Naive B cell (primary cell): ENCODE data around the gene CHMP1A. TPM values are rescaled to one million over a fixed set of nuclear protein-coding genes. Genes with fewer than 3 reads are reported as not detected.

Source experiments
- ATAC-seq, 2 donors: fragments of 150-1000 bp; cut with Tn5 transposase; 2 replicates each; pipeline ENCODE4 v1.10.0; 2021; ENCODE audit warnings: low read depth in 2 of 2, mild to moderate bottlenecking in 2 of 2, moderate library complexity in 2 of 2
- DNase-seq: peaks from one replicate; pipeline ENCODE4 v3.0.0; 2022
- H3K27ac Mint-ChIP-seq, 6 donors: one replicate each; pipeline ENCODE4 v1.8.0; 2020 to 2022; ENCODE audit warnings: mild to moderate bottlenecking in 6 of 6, mixed read lengths in 6 of 6, moderate library complexity in 5 of 6, inconsistent platforms in 2 of 6
- H3K27me3 Mint-ChIP-seq, 3 donors: one replicate each; pipeline ENCODE4 v1.8.0; 2021 to 2022; ENCODE audit warnings: mixed read lengths in 3 of 3, mild to moderate bottlenecking in 1 of 3
- H3K36me3 Mint-ChIP-seq, 2 donors: one replicate each; pipeline ENCODE4 v1.8.0; 2020 to 2022; ENCODE audit warnings: mixed read lengths in 2 of 2, inconsistent platforms in 1 of 2, mild to moderate bottlenecking in 1 of 2
- H3K4me1 Mint-ChIP-seq, 3 donors: one replicate each; pipeline ENCODE4 v1.8.0; 2020 to 2022; ENCODE audit warnings: mixed read lengths in 3 of 3, inconsistent platforms in 1 of 3, mild to moderate bottlenecking in 1 of 3, moderate library complexity in 1 of 3
- H3K4me3 Mint-ChIP-seq, 8 donors: one replicate each; pipeline ENCODE4 v1.8.0; 2020 to 2022; ENCODE audit warnings: mild to moderate bottlenecking in 8 of 8, mixed read lengths in 8 of 8, moderate library complexity in 8 of 8, inconsistent platforms in 2 of 8
- H3K9me3 Mint-ChIP-seq, 7 donors: one replicate each; pipeline ENCODE4 v1.8.0; 2020 to 2022; ENCODE audit warnings: mixed read lengths in 7 of 7, mild to moderate bottlenecking in 5 of 7, inconsistent platforms in 2 of 7, moderate library complexity in 1 of 7
- polyA plus RNA-seq, 6 donors: library from polyadenylated mRNA; unstranded; fragments of 300-500 nt; fragmentation: Illumina TruSeq; gene quantifications; one replicate each; pipeline ENCODE4 v1.2.3, GENCODE V29; 2021; ENCODE audit warnings: low read depth in 6 of 6

Gene CHMP1A
- polyA plus RNA-seq, 6 donors from 2014 or later, result 63.0 to 91.4 (median 73.5) TPM

GRCh38 chr16:89661215-89661614 is 3.7 kb upstream of the CHMP1A start:
- H3K4me3 Mint-ChIP-seq, result peak overlapping the region in 2 of 8 donors; percentile 48 to 71
- peak overlapping the region in 1 of 6 donors; percentile 50 for H3K27ac Mint-ChIP-seq
- DNase-seq (no peak), ATAC-seq (no peak)
- H3K36me3 Mint-ChIP-seq, result peaks cover 0 to 6% of the 10 kb centered on the region in 2 donors
- peaks cover 13 to 16% (median 15%) of the 10 kb centered on the region in 3 donors for H3K4me1 Mint-ChIP-seq
- no peaks in the 10 kb centered on the region for H3K27me3 Mint-ChIP-seq
- no peaks in the 10 kb centered on the region for H3K9me3 Mint-ChIP-seq

- ATAC-seq, result no peak
- peak overlapping the region in 1 of 6 donors; percentile 80 for H3K27ac Mint-ChIP-seq
These were observed 2.6 kb upstream of the CHMP1A start for GRCh38 chr16:89660146-89660545.

GRCh38 chr16:89658221-89658879 is 842 bp upstream of the CHMP1A start:
- peaks cover 0 to 6% of the 10 kb centered on the region in 2 donors for H3K36me3 Mint-ChIP-seq
- H3K4me3 Mint-ChIP-seq, result peak overlapping the region; percentile 82 to 93 (median 89)
- H3K9me3 Mint-ChIP-seq, result no peaks in the 10 kb centered on the region
- DNase-seq, result no peak
- H3K27me3 Mint-ChIP-seq, result no peaks in the 10 kb centered on the region
- H3K4me1 Mint-ChIP-seq, result peaks cover 16 to 34% (median 28%) of the 10 kb centered on the region in 3 donors
- peak overlapping the region; percentile 59 to 97 (median 90) for H3K27ac Mint-ChIP-seq
- no peak for ATAC-seq

More at GRCh38 chr16:89660146-89660545, 2.6 kb upstream of the CHMP1A start:
- Mint-ChIP-seq H3K36me3 (peaks cover 0 to 6% of the 10 kb centered on the region in 2 donors), H3K27me3 (no peaks in the 10 kb centered on the region), H3K4me1 (peaks cover 16 to 26% (median 24%) of the 10 kb centered on the region in 3 donors), H3K4me3 (peak overlapping the region in 3 of 8 donors; percentile 25 to 73 (median 60)), H3K9me3 (no peaks in the 10 kb centered on the region)
- no peak for DNase-seq

- H3K4me1 Mint-ChIP-seq, result peaks cover 16 to 34% (median 28%) of the 10 kb centered on the region in 3 donors
- H3K4me3 Mint-ChIP-seq, result peak overlapping the region; percentile 74 to 93 (median 86)
- no peaks in the 10 kb centered on the region for H3K27me3 Mint-ChIP-seq
- DNase-seq (no peak), ATAC-seq (no peak)
- peaks cover 0 to 5% of the 10 kb centered on the region in 2 donors for H3K36me3 Mint-ChIP-seq
- H3K27ac Mint-ChIP-seq, result peak overlapping the region in 5 of 6 donors; percentile 84 to 92 (median 90)
- no peaks in the 10 kb centered on the region for H3K9me3 Mint-ChIP-seq
These were observed 930 bp downstream of the CHMP1A start for GRCh38 chr16:89656435-89657121.

- Mint-ChIP-seq H3K27ac (peak overlapping the region in 4 of 6 donors; percentile 34 to 62 (median 44)), H3K27me3 (no peaks in the 10 kb centered on the region), H3K36me3 (no peaks in the 10 kb centered on the region), H3K4me1 (peaks cover 18 to 34% (median 28%) of the 10 kb centered on the region in 3 donors), H3K9me3 (no peaks in the 10 kb centered on the region), H3K4me3 (peak overlapping the region in 5 of 8 donors; percentile 15 to 93 (median 77))
- ATAC-seq (no peak), DNase-seq (no peak)
These were observed 2.4 kb downstream of the CHMP1A start for GRCh38 chr16:89655062-89655643.

- Mint-ChIP-seq H3K9me3 (no peaks in the 10 kb centered on the region), H3K4me3 (peak overlapping the region in 6 of 8 donors; percentile 25 to 75 (median 38)), H3K36me3 (peaks cover 0 to 7% of the 10 kb centered on the region in 2 donors), H3K4me1 (peaks cover 22 to 31% (median 26%) of the 10 kb centered on the region in 3 donors), H3K27ac (peak overlapping the region in 1 of 6 donors; percentile 54), H3K27me3 (no peaks in the 10 kb centered on the region)
- ATAC-seq, result no peak
- DNase-seq, result no peak
These were observed 3.7 kb downstream of the CHMP1A start for GRCh38 chr16:89653656-89654295.

GRCh38 chr16:89651584-89651983 is 5.9 kb downstream of the CHMP1A start:
- H3K36me3 Mint-ChIP-seq, result peaks cover 0 to 7% of the 10 kb centered on the region in 2 donors

GRCh38 chr16:89646906-89647305 is 10.6 kb downstream of the CHMP1A start:
- no peak for DNase-seq
- ATAC-seq, result no peak
- peaks cover 0 to 7% of the 10 kb centered on the region in 2 donors for H3K36me3 Mint-ChIP-seq
- H3K4me1 Mint-ChIP-seq, result peaks cover 0 to 6% (median 0%) of the 10 kb centered on the region in 3 donors
- H3K27ac Mint-ChIP-seq, result peak overlapping the region in 2 of 6 donors; percentile 36 to 54
- no peak overlapping the region for H3K4me3 Mint-ChIP-seq
- no peaks in the 10 kb centered on the region for H3K9me3 Mint-ChIP-seq
- H3K27me3 Mint-ChIP-seq, result no peaks in the 10 kb centered on the region

More at GRCh38 chr16:89651584-89651983, 5.9 kb downstream of the CHMP1A start:
- no peaks in the 10 kb centered on the region for H3K9me3 Mint-ChIP-seq
- H3K27me3 Mint-ChIP-seq, result no peaks in the 10 kb centered on the region
- H3K4me1 Mint-ChIP-seq, result peaks cover 11 to 24% (median 16%) of the 10 kb centered on the region in 3 donors
- ATAC-seq (no peak), DNase-seq (no peak)
- no peak overlapping the region for H3K27ac Mint-ChIP-seq
- no peak overlapping the region for H3K4me3 Mint-ChIP-seq

- Mint-ChIP-seq H3K27me3 (no peaks in the 10 kb centered on the region), H3K36me3 (peaks cover 0 to 7% of the 10 kb centered on the region in 2 donors), H3K4me1 (peaks cover under 1 to 6% (median under 1%) of the 10 kb centered on the region in 3 donors), H3K27ac (no peak overlapping the region), H3K4me3 (peak overlapping the region in 1 of 8 donors; percentile 15), H3K9me3 (no peaks in the 10 kb centered on the region)
- ATAC-seq (no peak), DNase-seq (no peak)
These were observed 11.2 kb downstream of the CHMP1A start for GRCh38 chr16:89646270-89646669.

- Mint-ChIP-seq H3K9me3 (no peaks in the 10 kb centered on the region), H3K36me3 (peaks cover 0 to 7% of the 10 kb centered on the region in 2 donors), H3K27ac (peak overlapping the region in 2 of 6 donors; percentile 34 to 74), H3K4me1 (peaks cover 10 to 12% (median 12%) of the 10 kb centered on the region in 3 donors), H3K27me3 (no peaks in the 10 kb centered on the region), H3K4me3 (no peak overlapping the region)
- DNase-seq, result no peak
- no peak for ATAC-seq
These were observed 12.4 kb downstream of the CHMP1A start for GRCh38 chr16:89645122-89645521.

GRCh38 chr16:89643769-89644300 is 13.7 kb downstream of the CHMP1A start:
- no peaks in the 10 kb centered on the region for H3K9me3 Mint-ChIP-seq
- H3K4me3 Mint-ChIP-seq, result no peak overlapping the region
- no peaks in the 10 kb centered on the region for H3K27me3 Mint-ChIP-seq
- DNase-seq (no peak), ATAC-seq (no peak)
- peaks cover 8 to 12% (median 10%) of the 10 kb centered on the region in 3 donors for H3K4me1 Mint-ChIP-seq
- H3K36me3 Mint-ChIP-seq, result peaks cover 0 to under 1% of the 10 kb centered on the region in 2 donors
- peak overlapping the region in 1 of 6 donors; percentile 82 for H3K27ac Mint-ChIP-seq

GRCh38 chr16:89642574-89642973 is 14.9 kb downstream of the CHMP1A start:
- Mint-ChIP-seq H3K9me3 (no peaks in the 10 kb centered on the region), H3K27me3 (no peaks in the 10 kb centered on the region), H3K36me3 (no peaks in the 10 kb centered on the region), H3K4me1 (peaks cover 8 to 12% (median 10%) of the 10 kb centered on the region in 3 donors), H3K4me3 (no peak overlapping the region), H3K27ac (no peak overlapping the region)
- ATAC-seq (no peak), DNase-seq (no peak)
